Measurements from ENCODE around the gene GNG12.

GRCh38 chr1:67664048-67664447, 169.2 kb downstream of the GNG12 start:
- TF ChIP-seq CTCF (IDR thresholded peaks at IDR 0.05) (no peak), HMGXB4 (CRISPR knock-in tag; IDR thresholded peaks at IDR 0.05) (no peak)
